ENCODE results near the gene CT47C1. TPM values are rescaled to one million over a fixed set of nuclear protein-coding genes. Genes with fewer than 3 reads are reported as not detected.

Gene CT47C1
- total RNA-seq, 1 experiment from 2014 or later = not detected

- Histone ChIP-seq H3K23me2 (ENCODE audit: insufficient read length, low read depth, low read length, poor library complexity, severe bottlenecking) (no peaks in the 10 kb centered on the region), H2AFZ (ENCODE audit: low read length) (no peak overlapping the region)
Measured at GRCh38 chrX:119084766-119085165, 12.0 kb downstream of the CT47C1 start.

More at GRCh38 chrX:119084766-119085165, 12.0 kb downstream of the CT47C1 start:
- Histone ChIP-seq H3K79me1 (ENCODE audit: insufficient read depth, low read depth, low read length, poor library complexity, severe bottlenecking) (no peaks in the 10 kb centered on the region), H3K9me3 (ENCODE audit: control insufficient read depth, low read depth, low read length) (peaks cover 62% of the 10 kb centered on the region), H3K4ac (ENCODE audit: low read depth, low read length) (no peak overlapping the region), H3K4me1 (ENCODE audit: insufficient read depth, low read length) (no peaks in the 10 kb centered on the region), H3K56ac (ENCODE audit: insufficient read length, low read depth, low read length) (no peak overlapping the region), H4K8ac (replicated peaks; ENCODE audit: insufficient read length, low read depth, low read length) (no peak overlapping the region), H3K79me2 (ENCODE audit: insufficient read depth, low read length) (no peaks in the 10 kb centered on the region), H3K14ac (ENCODE audit: insufficient read depth, low read length) (no peak overlapping the region), H3K18ac (ENCODE audit: insufficient read length, low read depth, low read length) (no peak overlapping the region), H4K5ac (ENCODE audit: insufficient read length, low read depth, low read length) (no peak overlapping the region), H2BK5ac (ENCODE audit: insufficient read length, low read length) (no peak overlapping the region), H2BK15ac (ENCODE audit: low read depth, low read length) (no peak overlapping the region), H4K91ac (ENCODE audit: insufficient read length, low read depth, low read length) (no peak overlapping the region), H2BK12ac (ENCODE audit: insufficient read length, low read depth, low read length) (no peak overlapping the region), H2AK5ac (ENCODE audit: insufficient read length, low read length) (no peak overlapping the region), H3K9ac (ENCODE audit: extremely low read depth, insufficient read length, low read length) (no peak overlapping the region), H2BK20ac (ENCODE audit: low read depth, low read length, poor library complexity, severe bottlenecking) (no peak overlapping the region), H3K27me3 (ENCODE audit: insufficient read depth, low read length) (no peaks in the 10 kb centered on the region), H3T11ph (ENCODE audit: low read length) (no peak overlapping the region), H3K4me2 (ENCODE audit: insufficient read depth, insufficient read length, low read length) (no peak overlapping the region), H3K27ac (ENCODE audit: insufficient read length, low read depth, low read length) (no peak overlapping the region), H2BK120ac (ENCODE audit: low read depth, low read length, poor library complexity, severe bottlenecking) (no peak overlapping the region), H3K23ac (ENCODE audit: insufficient read length, low read depth, low read length) (no peak overlapping the region), H4K20me1 (ENCODE audit: control insufficient read depth, insufficient read depth, insufficient read length) (no peaks in the 10 kb centered on the region)
- Mint-ChIP-seq H3K4me1 (0 out of 4 replicates have a peak, but pooled peaks cover 0 to 3% of the 10 kb centered on the region in 2 experiments), H3K9me3 (peaks cover 42 to 45% of the 10 kb centered on the region in 2 experiments), H3K27ac (no peak overlapping the region), H3K27me3 (ENCODE audit: low read depth) (peaks cover 23% of the 10 kb centered on the region), H3K36me3 (ENCODE audit: insufficient read depth in 1 of 3, low read depth in 3 of 3) (peaks cover 0 to 1% (median 0%) of the 10 kb centered on the region in 3 experiments; a peak in 2 of 7 replicates), H3K4me3 (no peak overlapping the region)
- no CpG with 5 or more reads among the region's 3 CpGs for WGBS (ENCODE audit: extremely low coverage, insufficient read length, low lambda C conversion rate)
- DNase-seq = no peak
- TF ChIP-seq CTCF (conservative IDR thresholded peaks at IDR 0.05) = no peak
